ENCODE data around the gene ENDOV. TPM values are rescaled to one million over a fixed set of nuclear protein-coding genes. Genes with fewer than 3 reads are reported as not detected.
A peak's percentile ranks its signal among the peaks of the same experiment; 100 is the strongest.
"Not testable (repeated sequence)": the region's sequence is repeated elsewhere in the genome, so short reads cannot be mapped to it uniquely, and the experiment has no call there.

The ENDOV gene
- total RNA-seq, 2 experiments from 2014 or later, result 16.6 to 17.1 TPM

DNA sequence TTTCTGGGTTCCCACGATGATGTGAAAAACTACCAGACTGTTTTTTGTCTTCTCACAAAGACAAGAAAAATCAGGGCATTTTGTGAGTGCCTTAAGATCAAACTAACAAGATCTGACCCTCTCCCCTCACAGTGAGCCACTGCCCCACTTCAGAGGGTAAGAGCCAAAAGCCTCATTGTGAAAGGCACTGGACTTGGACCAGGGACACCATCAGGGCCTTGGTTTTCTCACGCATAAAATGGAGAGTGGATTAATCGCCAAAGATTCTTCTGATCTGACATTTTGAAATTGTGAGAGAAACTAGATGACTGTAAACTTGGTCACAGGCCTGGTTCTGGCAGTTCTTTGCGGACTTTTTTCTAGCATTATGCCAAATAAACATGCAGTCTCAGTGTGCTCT lies 21.0 kb upstream of the ENDOV start:
- ChIA-PET POLR2A (no interaction called here), CTCF (no interaction called here)
- H3K36me3 Mint-ChIP-seq (ENCODE audit: low read depth), result peaks cover 61% of the 10 kb centered on the region
- peaks cover 11% of the 10 kb centered on the region for H3K4me1 Mint-ChIP-seq
- no peaks in the 10 kb centered on the region for H3K9me3 Mint-ChIP-seq
- H3K27ac Mint-ChIP-seq, result no peak overlapping the region
- no peak for DNase-seq
- no peaks in the 10 kb centered on the region for H3K27me3 Mint-ChIP-seq
- H3K4me3 Mint-ChIP-seq, result no peak overlapping the region

DNA sequence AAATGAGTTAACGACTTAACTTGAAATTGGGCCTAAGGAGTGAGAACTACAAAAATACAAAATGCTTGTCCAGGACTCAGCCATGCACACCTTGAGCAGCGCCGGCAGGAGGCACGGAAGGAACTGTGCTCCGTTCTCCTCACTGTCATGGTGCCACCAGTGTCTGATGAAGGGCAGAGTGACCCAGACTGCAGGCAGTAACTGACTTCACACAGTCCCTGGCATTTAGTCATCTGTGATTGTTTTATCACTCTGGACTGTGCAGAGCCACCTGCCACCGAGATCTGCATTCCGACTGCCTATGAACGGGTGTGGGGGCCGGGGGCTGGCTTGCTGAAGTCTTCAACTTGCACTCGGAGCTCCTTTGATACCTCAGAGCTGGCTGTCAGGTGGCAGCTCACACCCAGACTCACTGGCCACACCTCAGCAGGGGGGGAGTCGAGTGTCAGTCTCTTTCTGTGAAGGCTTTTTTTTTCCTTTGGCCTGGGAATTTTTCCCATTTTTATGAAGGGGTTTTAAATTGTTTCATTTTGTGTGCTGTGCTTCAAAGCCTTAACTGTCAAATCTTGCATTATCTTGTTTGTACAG lies 20.2 kb upstream of the ENDOV start:
- ChIA-PET CTCF (interaction anchor here (0.6 to 0.9 kb wide), 2 partner anchors 31 to 1174 kb away, joined by 3 read pairs; no protein-coding TSS in a partner anchor), POLR2A (no interaction called here)
- DNase-seq, result no peak
- Mint-ChIP-seq H3K27ac (no peak overlapping the region), H3K4me3 (no peak overlapping the region), H3K4me1 (peaks cover 11% of the 10 kb centered on the region), H3K9me3 (no peaks in the 10 kb centered on the region), H3K27me3 (no peaks in the 10 kb centered on the region), H3K36me3 (ENCODE audit: low read depth) (peaks cover 56% of the 10 kb centered on the region)

DNA sequence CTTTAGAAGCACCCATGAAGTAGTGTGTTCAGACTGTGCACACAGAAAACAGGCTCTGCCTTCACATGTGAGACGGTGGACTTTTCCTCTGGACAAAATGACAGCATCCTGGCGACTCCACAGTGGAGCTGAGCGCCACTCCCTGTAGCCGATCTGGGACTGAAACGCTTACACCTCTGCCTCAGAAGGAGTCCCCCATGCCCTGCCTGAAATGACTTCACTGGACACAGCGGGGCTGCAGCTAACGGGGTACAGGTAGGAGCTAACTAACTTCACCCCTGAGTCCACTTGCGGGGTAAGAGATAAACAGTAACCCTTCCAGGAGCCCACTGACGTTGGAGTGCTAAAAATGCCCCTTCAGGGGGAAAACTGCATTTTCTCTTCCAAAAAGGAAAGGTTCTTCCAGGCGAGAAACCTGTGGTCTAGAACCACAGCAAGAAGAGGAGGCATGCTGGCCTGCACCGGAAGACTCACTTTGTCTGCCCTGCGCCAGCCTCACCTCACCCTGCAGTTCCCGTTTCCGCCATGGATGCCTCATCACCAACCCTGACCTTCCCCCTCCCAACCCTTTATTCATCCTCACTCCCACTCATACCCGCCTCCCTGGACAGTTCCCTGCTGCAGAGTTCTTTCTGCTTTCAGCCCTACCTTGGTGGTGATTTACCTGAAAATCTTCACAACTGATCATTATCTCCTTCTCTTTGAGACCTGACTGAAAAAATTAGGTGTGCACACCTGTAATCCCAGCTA lies 19.4 kb upstream of the ENDOV start:
- H3K4me1 Mint-ChIP-seq, result peaks cover 11% of the 10 kb centered on the region
- no peak overlapping the region for H3K4me3 Mint-ChIP-seq
- CTCF ChIA-PET, result interaction anchor here (0.6 kb wide), 2 partner anchors 90 to 1173 kb away, joined by 3 read pairs; no protein-coding TSS in a partner anchor
- H3K9me3 Mint-ChIP-seq, result no peaks in the 10 kb centered on the region
- no peak for DNase-seq
- H3K27ac Mint-ChIP-seq, result peak overlapping the region; percentile 34
- H3K36me3 Mint-ChIP-seq (ENCODE audit: low read depth), result peaks cover 47% of the 10 kb centered on the region
- POLR2A ChIA-PET, result interaction anchor here (0.7 kb wide), 1 partner anchor 15 kb away, joined by 4 read pairs; no protein-coding TSS in a partner anchor
- no peaks in the 10 kb centered on the region for H3K27me3 Mint-ChIP-seq

DNA sequence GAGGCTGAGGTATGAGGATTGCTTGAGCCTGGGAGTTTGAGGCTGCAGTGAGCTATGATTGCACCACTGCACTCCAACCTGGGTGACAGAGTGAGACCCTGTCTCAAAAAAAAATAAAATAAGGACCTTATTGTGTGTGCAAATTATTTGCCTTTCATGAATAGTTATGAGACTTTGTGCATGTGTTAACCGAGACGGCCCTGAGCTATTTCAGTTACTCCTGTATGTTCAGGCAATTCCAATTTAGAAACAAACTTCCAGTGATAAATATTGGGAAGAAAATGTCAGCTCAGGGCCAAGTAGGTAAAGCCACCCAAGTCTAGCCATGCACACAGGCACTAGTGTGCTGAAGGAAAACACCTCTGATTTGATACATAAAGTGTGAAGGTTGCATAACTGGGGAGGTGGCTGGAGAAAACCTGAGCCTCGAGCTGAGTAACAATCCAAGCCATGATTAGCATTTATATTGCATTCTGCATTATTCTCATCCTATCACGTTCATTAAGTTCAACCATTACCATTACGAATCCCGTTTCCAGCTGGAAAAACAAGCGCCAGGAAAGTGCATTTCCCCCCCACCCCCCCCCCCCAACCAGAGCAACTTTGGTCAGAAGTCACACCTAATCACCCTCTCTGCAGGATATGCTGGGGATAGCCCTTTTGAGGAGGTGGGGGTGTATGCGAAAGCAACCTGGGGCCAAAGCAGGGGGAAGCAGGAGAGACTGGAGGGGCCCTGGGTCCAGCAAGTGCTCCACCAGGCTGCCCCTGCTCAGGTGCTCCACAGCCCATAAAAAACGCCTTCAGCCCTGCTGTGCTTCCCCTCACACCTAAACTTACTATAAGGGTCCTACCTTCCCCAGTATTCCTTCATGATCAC lies 18.6 kb upstream of the ENDOV start:
- ChIA-PET POLR2A (interaction anchor here (0.7 kb wide), 1 partner anchor 16 kb away, joined by 4 read pairs; no protein-coding TSS in a partner anchor), CTCF (no interaction called here)
- Mint-ChIP-seq H3K27me3 (no peaks in the 10 kb centered on the region), H3K9me3 (no peaks in the 10 kb centered on the region), H3K27ac (peak overlapping the region; percentile 67), H3K36me3 (ENCODE audit: low read depth) (peaks cover 43% of the 10 kb centered on the region), H3K4me1 (peaks cover 11% of the 10 kb centered on the region), H3K4me3 (no peak overlapping the region)
- DNase-seq, result no peak

DNA sequence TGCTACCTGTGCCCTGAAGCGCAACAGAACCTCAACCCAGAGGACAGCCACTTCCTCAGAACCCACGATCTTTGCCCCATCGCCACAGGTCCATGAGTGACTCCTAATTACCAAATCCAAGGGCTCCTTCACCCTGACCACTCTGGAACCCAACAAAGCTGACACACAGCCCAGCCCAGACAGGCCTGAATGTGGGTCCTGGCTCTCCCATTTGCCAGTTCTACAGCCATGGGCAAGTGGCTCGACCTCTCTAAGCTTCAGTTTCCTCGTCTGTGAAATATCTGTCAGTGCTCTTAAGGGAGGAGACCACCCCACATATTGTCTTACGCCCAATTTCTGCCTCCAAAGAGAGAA lies 18.0 kb upstream of the ENDOV start:
- H3K9me3 Mint-ChIP-seq, result no peaks in the 10 kb centered on the region
- ChIA-PET POLR2A (no interaction called here), CTCF (no interaction called here)
- no peaks in the 10 kb centered on the region for H3K27me3 Mint-ChIP-seq
- H3K36me3 Mint-ChIP-seq (ENCODE audit: low read depth), result peaks cover 38% of the 10 kb centered on the region
- H3K4me1 Mint-ChIP-seq, result peaks cover 11% of the 10 kb centered on the region
- H3K4me3 Mint-ChIP-seq, result no peak overlapping the region
- H3K27ac Mint-ChIP-seq, result peak overlapping the region; percentile 67
- no peak for DNase-seq

DNA sequence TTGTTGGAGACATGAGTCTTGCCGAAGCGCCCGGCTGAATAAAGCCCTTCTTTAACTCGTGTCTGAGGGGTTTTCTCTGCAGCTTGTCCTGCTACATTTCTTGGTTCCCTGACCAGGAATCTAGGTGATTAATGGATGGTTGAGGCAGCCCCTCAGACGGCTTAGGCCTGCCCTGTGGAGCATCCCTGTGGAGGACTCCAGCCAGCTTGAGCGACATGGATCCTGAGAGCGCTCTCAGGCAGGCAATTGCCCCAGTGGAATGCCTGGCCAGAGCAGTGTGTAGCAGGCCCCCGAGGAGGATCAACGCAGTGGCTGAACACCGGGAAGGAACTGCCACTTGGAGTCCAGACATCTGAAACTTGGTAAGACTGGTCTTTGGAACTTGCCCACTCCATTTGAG lies 17.3 kb upstream of the ENDOV start:
- no peaks in the 10 kb centered on the region for H3K27me3 Mint-ChIP-seq
- no peak for DNase-seq
- CTCF ChIA-PET, result no interaction called here
- peaks cover 11% of the 10 kb centered on the region for H3K4me1 Mint-ChIP-seq
- H3K9me3 Mint-ChIP-seq, result no peaks in the 10 kb centered on the region
- H3K36me3 Mint-ChIP-seq (ENCODE audit: low read depth), result peaks cover 31% of the 10 kb centered on the region
- POLR2A ChIA-PET, result no interaction called here
- H3K27ac Mint-ChIP-seq, result no peak overlapping the region
- H3K4me3 Mint-ChIP-seq, result no peak overlapping the region

DNA sequence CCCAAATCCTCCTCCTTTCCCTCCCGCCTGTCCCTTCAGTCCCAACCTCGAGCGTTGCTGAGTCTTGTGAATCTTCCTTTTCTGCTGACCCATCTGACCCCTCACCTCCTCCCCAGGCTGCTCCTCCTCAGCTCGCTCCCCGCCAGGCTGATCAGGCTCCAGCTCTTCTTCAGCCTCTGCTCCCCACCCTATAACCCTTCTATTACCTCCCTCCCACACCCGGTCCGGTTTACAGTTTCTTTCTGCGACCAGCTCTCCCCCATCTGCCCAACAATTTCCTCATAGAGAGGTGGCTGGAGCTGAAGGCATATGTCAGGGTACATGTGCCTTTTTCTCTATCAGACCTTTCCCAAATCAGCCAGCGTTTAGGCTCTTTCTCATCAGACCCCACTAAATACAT lies 13.9 kb upstream of the ENDOV start:
- H3K9me3 Mint-ChIP-seq; CTCF ChIA-PET; H3K27ac Mint-ChIP-seq; H3K4me1 Mint-ChIP-seq; POLR2A ChIA-PET; DNase-seq; H3K4me3 Mint-ChIP-seq; H3K27me3 Mint-ChIP-seq; H3K36me3 Mint-ChIP-seq (ENCODE audit: low read depth): not testable (repeated sequence)

DNA sequence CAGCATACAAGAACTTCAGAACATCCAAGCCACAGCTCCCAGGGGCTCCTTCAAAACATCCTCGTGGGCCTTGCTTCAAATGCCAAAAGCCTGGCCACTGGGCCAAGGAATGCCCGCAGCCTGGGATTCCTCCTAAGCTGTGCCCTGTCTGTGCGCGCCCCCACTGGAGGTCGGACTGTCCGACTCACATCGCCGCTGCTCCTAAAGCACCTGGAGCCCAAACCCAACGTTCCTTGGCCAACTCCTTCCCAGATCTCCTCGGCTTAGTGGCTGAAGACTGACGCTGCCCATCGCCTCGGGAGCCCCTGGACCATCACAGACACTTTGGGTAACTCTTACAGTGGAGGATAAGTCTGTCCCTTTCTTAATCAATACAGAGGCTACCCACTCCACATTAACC lies 12.9 kb upstream of the ENDOV start:
- H3K4me1 Mint-ChIP-seq; H3K36me3 Mint-ChIP-seq (ENCODE audit: low read depth); H3K27ac Mint-ChIP-seq; H3K4me3 Mint-ChIP-seq; CTCF ChIA-PET; H3K9me3 Mint-ChIP-seq; H3K27me3 Mint-ChIP-seq; DNase-seq; POLR2A ChIA-PET: not testable (repeated sequence)

DNA sequence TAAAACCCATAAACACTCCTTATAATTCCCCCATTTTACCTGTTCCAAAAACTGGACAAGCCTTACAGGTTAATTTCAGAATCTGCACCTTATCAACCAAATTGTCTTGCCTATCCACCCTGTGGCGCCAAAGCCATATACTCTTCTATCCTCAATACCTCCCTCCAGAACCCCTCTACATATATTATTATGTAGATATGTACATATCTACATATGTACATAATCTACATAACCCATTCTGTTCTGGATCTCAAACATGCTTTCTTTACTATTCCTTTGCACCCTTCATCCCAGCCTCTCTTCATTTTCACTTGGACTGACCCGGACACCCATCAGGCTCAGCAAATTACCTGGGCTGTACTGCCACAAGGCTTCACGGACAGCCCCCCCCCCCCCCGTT lies 12.0 kb upstream of the ENDOV start:
- no peak for DNase-seq
- Mint-ChIP-seq H3K4me3 (no peak overlapping the region), H3K27ac (no peak overlapping the region), H3K36me3 (ENCODE audit: low read depth) (no peaks in the 10 kb centered on the region), H3K9me3 (no peaks in the 10 kb centered on the region), H3K27me3 (no peaks in the 10 kb centered on the region), H3K4me1 (peaks cover 3% of the 10 kb centered on the region)
- POLR2A ChIA-PET, result no interaction called here
- CTCF ChIA-PET, result interaction anchor here (0.6 kb wide), 1 partner anchor 1405 kb away, joined by 4 read pairs; no protein-coding TSS in a partner anchor

DNA sequence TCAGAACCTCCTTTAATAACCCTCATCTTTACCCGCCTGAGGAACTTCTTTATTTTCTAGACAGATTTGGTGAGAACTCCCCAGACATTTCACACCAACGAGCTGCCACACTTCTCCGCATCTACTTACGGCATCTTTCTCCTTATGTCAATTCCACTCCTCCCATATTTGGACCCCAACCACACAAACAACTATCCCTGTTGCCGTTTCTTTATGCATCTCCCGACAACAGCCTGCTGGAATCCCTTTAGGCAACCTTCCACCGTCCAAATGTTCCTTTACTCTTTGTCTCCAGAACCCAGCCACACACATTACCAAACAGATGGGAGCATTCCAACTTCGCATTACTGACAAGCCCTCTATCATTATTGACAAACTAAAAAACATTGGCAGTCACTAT lies 8.8 kb upstream of the ENDOV start:
- ChIA-PET POLR2A (no interaction called here), CTCF (no interaction called here)
- Mint-ChIP-seq H3K36me3 (ENCODE audit: low read depth) (no peaks in the 10 kb centered on the region), H3K4me1 (no peaks in the 10 kb centered on the region), H3K9me3 (no peaks in the 10 kb centered on the region), H3K27ac (no peak overlapping the region), H3K27me3 (peaks cover 6% of the 10 kb centered on the region), H3K4me3 (no peak overlapping the region)
- DNase-seq, result no peak

DNA sequence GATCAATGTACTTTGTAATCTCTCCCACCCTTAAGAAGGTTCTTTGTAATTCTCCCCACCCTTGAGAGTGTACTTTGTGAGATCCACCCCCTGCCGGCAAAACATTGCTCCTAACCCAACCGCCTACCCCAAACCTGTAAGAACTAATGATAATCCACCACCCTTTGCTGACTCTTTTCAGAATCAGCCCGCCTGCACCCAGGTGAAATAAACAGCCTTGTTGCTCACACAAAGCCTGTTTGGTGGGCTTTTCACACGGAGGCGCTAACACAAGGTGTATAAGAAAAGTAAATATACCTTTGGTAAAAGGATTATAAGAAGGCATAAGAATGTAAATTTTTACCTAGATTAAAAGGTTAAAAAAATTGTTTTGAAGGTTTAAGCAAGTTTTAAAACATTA lies 7.0 kb upstream of the ENDOV start:
- peaks cover 20% of the 10 kb centered on the region for H3K27me3 Mint-ChIP-seq
- H3K4me3 Mint-ChIP-seq; POLR2A ChIA-PET; H3K36me3 Mint-ChIP-seq (ENCODE audit: low read depth); H3K27ac Mint-ChIP-seq; CTCF ChIA-PET; DNase-seq; H3K9me3 Mint-ChIP-seq; H3K4me1 Mint-ChIP-seq: not testable (repeated sequence)

DNA sequence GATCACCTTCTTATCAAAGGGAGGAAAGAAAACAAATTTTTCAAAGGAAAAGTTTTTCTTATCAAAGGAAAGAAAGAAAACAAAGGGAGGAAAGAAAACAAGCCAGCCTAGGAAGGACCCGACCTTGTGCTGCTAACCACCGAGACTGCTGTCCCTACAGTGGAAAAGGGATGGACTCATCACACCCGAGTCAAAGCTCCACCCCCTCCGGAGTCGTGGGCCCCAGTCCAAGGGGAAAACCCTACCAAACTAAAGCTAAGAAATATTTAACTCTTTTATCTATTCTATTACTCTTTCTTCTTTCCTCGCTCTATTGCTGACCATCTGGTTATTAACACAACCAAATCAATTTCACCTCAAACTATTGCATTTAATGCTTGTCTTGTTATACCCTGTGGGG lies 6.1 kb upstream of the ENDOV start:
- Mint-ChIP-seq H3K4me1 (no peaks in the 10 kb centered on the region), H3K27me3 (peaks cover 28% of the 10 kb centered on the region), H3K27ac (no peak overlapping the region), H3K9me3 (no peaks in the 10 kb centered on the region), H3K4me3 (no peak overlapping the region), H3K36me3 (ENCODE audit: low read depth) (no peaks in the 10 kb centered on the region)
- CTCF ChIA-PET, result interaction anchor here (1.1 to 1.5 kb wide), 2 partner anchors 18 to 307 kb away, joined by 3 to 4 read pairs; partner anchors contain the start of gene GAA
- no peak for DNase-seq
- POLR2A ChIA-PET, result no interaction called here

DNA sequence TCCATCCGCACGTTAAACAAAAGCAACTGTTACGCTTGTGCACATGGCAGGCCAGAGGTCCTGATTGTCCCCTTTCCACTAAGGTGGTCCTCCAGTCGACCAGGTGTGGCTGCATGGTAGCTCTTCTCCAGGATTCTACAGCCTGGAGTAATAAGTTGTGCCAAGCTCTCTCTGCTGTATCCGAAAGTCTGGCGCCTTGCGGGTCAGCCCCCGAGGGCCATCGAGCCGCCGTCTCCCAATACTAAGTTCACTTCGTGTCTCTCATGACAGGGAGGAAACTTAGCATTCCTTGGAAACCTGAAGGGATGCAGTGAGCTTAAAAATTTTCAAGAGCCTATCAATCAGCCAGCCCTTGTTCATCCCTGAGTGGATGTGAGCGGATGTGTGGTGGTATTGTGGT lies 5.3 kb upstream of the ENDOV start:
- peaks cover 7% of the 10 kb centered on the region for H3K4me1 Mint-ChIP-seq
- H3K27ac Mint-ChIP-seq, result no peak overlapping the region
- peaks cover 35% of the 10 kb centered on the region for H3K27me3 Mint-ChIP-seq
- POLR2A ChIA-PET, result no interaction called here
- DNase-seq, result no peak
- H3K36me3 Mint-ChIP-seq (ENCODE audit: low read depth), result no peaks in the 10 kb centered on the region
- no peaks in the 10 kb centered on the region for H3K9me3 Mint-ChIP-seq
- H3K4me3 Mint-ChIP-seq, result no peak overlapping the region
- CTCF ChIA-PET, result interaction anchor here (1.1 to 1.5 kb wide), 2 partner anchors 18 to 308 kb away, joined by 3 to 4 read pairs; partner anchors contain the start of gene GAA
